ENCODE measurements around the gene PDE6B.

- TF ChIP-seq, protein P1, sequence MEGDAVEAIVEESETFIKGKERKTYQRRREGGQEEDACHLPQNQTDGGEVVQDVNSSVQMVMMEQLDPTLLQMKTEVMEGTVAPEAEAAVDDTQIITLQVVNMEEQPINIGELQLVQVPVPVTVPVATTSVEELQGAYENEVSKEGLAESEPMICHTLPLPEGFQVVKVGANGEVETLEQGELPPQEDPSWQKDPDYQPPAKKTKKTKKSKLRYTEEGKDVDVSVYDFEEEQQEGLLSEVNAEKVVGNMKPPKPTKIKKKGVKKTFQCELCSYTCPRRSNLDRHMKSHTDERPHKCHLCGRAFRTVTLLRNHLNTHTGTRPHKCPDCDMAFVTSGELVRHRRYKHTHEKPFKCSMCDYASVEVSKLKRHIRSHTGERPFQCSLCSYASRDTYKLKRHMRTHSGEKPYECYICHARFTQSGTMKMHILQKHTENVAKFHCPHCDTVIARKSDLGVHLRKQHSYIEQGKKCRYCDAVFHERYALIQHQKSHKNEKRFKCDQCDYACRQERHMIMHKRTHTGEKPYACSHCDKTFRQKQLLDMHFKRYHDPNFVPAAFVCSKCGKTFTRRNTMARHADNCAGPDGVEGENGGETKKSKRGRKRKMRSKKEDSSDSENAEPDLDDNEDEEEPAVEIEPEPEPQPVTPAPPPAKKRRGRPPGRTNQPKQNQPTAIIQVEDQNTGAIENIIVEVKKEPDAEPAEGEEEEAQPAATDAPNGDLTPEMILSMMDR (conservative IDR thresholded peaks at IDR 0.05; ENCODE audit: low read depth, low read length) = no peak
- TF ChIP-seq EZH2 (IDR thresholded peaks at IDR 0.05; ENCODE audit: low read length, unreplicated experiment) = no peak
- TF ChIP-seq EZH2phosphoT487 (IDR thresholded peaks at IDR 0.05; ENCODE audit: borderline replicate concordance, low read length) = no peak
These were observed 2.1 kb upstream of the PDE6B start for GRCh38 chr4:622996-623913.

All from PC-3 (cell line).